ENCODE results near the gene CFDP1.

The CFDP1 gene

GRCh38 chr16:75248142-75248535 lies 185.2 kb downstream of the CFDP1 start:
- DNase-seq = no peak

- DNase-seq = no peak
Observed at GRCh38 chr16:75247249-75247648, 186.1 kb downstream of the CFDP1 start.

- DNase-seq = no peak
Observed at GRCh38 chr16:75246504-75247205, 186.6 kb downstream of the CFDP1 start.

DNA sequence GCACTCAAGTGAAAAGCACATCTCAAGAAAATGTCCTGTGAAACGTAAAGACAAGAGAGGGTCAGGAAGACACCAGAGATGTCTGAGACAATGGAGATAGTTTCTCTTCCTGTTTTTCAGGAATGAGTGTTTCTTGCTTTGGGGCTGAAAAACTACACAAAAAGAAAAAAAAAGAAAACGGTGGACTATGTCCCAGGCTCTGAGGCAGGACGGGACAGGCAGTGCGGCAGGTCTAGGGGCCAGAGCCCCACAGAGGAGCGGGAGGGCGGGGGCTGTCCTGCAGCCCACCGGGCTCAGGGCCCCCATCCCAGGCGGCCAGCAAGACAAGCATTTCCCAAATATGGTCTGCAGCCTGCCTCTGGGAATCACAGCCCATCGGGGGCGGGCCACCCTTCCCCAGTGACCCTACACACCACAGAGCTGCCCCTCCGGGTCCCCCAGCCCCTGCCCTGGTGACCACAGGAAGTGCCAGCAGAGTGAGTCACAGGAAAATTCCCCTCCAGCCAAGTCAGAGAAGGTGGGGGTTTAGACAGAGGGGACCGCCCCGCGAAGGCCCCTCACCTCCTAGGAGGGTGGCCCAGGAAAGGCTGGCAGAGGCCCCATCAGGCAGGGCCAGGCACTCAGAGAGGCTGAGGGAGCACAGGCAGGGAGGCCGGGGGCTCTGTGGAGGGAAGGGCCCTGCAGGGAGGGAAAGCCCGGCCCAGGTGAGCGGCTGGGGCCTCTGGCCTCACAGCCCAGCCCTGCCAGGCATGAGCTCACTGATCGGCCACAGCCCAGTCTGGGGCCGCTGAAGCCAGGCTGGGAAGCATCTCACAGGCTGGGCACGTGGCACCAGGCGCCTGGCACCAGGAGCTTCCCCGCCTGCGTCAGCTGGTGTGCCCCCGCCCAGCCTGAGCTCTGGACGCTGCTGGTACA lies 188.2 kb downstream of the CFDP1 start:
- no peak for DNase-seq

- DNase-seq = no peak
Observed at GRCh38 chr16:75244225-75244809, 189.0 kb downstream of the CFDP1 start.
